ENCODE data around the gene BCR.

GRCh38 chr22:23266780-23267179, 86.5 kb downstream of the BCR start:
- TF ChIP-seq JUN (IDR thresholded peaks at IDR 0.05; ENCODE audit: low read depth, low read length) = no peak
- no peak for TF ChIP-seq ZNF274 (IDR thresholded peaks at IDR 0.05; ENCODE audit: borderline replicate concordance, extremely low read depth, low read length)
- TF ChIP-seq CTCF (IDR thresholded peaks at IDR 0.05; ENCODE audit: control extremely low read depth in 1 of 3, insufficient read depth in 1 of 3, low read depth in 1 of 3, low read length in 3 of 3) = no peak
- TF ChIP-seq EP300 (IDR thresholded peaks at IDR 0.05; ENCODE audit: borderline replicate concordance in 1 of 2, low read depth in 2 of 2, low read length in 2 of 2) = no peak
- no peak for TF ChIP-seq MAX (IDR thresholded peaks at IDR 0.05)
- no peak for TF ChIP-seq USF2 (IDR thresholded peaks at IDR 0.05; ENCODE audit: low read length)

Measured in H1 (cell line).